PC-3 (cell line): ENCODE results near the gene TMEM121B. TPM values are rescaled to one million over a fixed set of nuclear protein-coding genes. Genes with fewer than 3 reads are reported as not detected.

Experiments used
- ATAC-seq: fragments of 200-7000 bp; cut with Tn5 transposase; 2 replicates; pipeline ENCODE4 v1.9.1; 2020; ENCODE audit warnings: mild to moderate bottlenecking, moderate library complexity
- BruUV-seq: library from RNA; stranded (reverse); fragments of 400-500 nt; replicated peaks from 2 replicates; lab custom pipeline; 2021; lab: Mats Ljungman, UMichigan
- CTCF ChIA-PET: fragments of 300-600 bp; sonication (Branson Sonifier 250); formaldehyde crosslinking; loops from one replicate; lab custom pipeline; 2022; ENCODE audit warnings: antibody characterized with exemption; lab: Charles Lee
- POLR2A ChIA-PET: fragments of 300-600 bp; sonication (Branson Sonifier 250); formaldehyde crosslinking; loops from one replicate; lab custom pipeline; 2022; ENCODE audit warnings: antibody characterized with exemption; ENCODE audit not compliant: unreplicated experiment; lab: Charles Lee
- DNase-seq: peaks from one replicate; pipeline ENCODE4 v3.0.0-alpha.2; 2015
- H2AFZ ChIP-seq: fragments of 300-600 bp; sonication (generic); 2 replicates; pipeline ENCODE4 v1.6.0; 2016; ENCODE audit warnings: antibody characterized with exemption, low read length
- H3F3A ChIP-seq: fragments of 300-600 bp; sonication (generic); one replicate; pipeline ENCODE4 v1.6.0; 2017; ENCODE audit warnings: antibody characterized with exemption, low read length, control low read depth, mild to moderate bottlenecking; ENCODE audit not compliant: unreplicated experiment
- H3K27ac ChIP-seq: fragments of 300-600 bp; sonication (generic); 2 replicates; pipeline ENCODE4 v1.5.1; 2016; ENCODE audit warnings: mild to moderate bottlenecking, low read length
- H3K27me3 ChIP-seq: fragments of 300-600 bp; sonication (generic); 2 replicates; pipeline ENCODE4 v1.6.1; 2016; ENCODE audit warnings: low read length, mixed read lengths
- H3K36me3 ChIP-seq: fragments of 300-600 bp; sonication (generic); 2 replicates; pipeline ENCODE4 v1.6.1; 2016; ENCODE audit warnings: low read depth, mixed run types, low read length, mixed read lengths
- H3K4me1 ChIP-seq: fragments of 300-600 bp; sonication (generic); 2 replicates; pipeline ENCODE4 v1.5.1; 2016; ENCODE audit warnings: low read length; ENCODE audit not compliant: insufficient read depth
- H3K4me2 ChIP-seq: fragments of 300-600 bp; sonication (generic); 2 replicates; pipeline ENCODE4 v1.6.0; 2016; ENCODE audit warnings: low read length
- H3K4me3 ChIP-seq: fragments of 300-600 bp; sonication (generic); 2 replicates; pipeline ENCODE4 v1.5.1; 2016; ENCODE audit warnings: mild to moderate bottlenecking, low read length, mixed read lengths
- H3K79me2 ChIP-seq: fragments of 300-600 bp; sonication (generic); 2 replicates; pipeline ENCODE4 v1.6.1; 2017; ENCODE audit warnings: low read length, mixed read lengths
- H3K9ac ChIP-seq: fragments of 300-600 bp; sonication (generic); 2 replicates; pipeline ENCODE4 v1.6.0; 2016; ENCODE audit warnings: mild to moderate bottlenecking, low read length
- H3K9me2 ChIP-seq: fragments of 300-600 bp; sonication (generic); replicated peaks from 2 replicates; pipeline ENCODE4 v1.6.1; 2016; ENCODE audit warnings: mixed run types, low read length, mixed read lengths
- H3K9me3 ChIP-seq: fragments of 300-600 bp; sonication (generic); 2 replicates; pipeline ENCODE4 v1.6.1; 2016; ENCODE audit warnings: low read length, mixed read lengths
- H4K20me1 ChIP-seq: fragments of 300-600 bp; sonication (generic); 2 replicates; pipeline ENCODE4 v1.6.1; 2016; ENCODE audit warnings: low read length, mixed read lengths
- CTCF ChIP-seq: fragments of 300-600 bp; sonication (generic); conservative IDR thresholded peaks from 2 replicates; pipeline ENCODE4 v1.5.1; 2017; ENCODE audit warnings: antibody characterized with exemption, low read depth, mild to moderate bottlenecking, low read length
- EZH2 ChIP-seq: fragments of 300-600 bp; sonication (generic); IDR thresholded peaks from one replicate; pipeline ENCODE4 v1.6.1; 2017; ENCODE audit warnings: antibody characterized with exemption, mild to moderate bottlenecking, low read length; ENCODE audit not compliant: unreplicated experiment
- EZH2phosphoT487 ChIP-seq: fragments of 300-600 bp; sonication (generic); IDR thresholded peaks from 2 replicates; pipeline ENCODE4 v1.6.1; 2018; ENCODE audit warnings: mild to moderate bottlenecking, antibody characterized with exemption, low read length, borderline replicate concordance
- intact Hi-C: fragments of 100-400 bp; cut with micrococcal nuclease; formaldehyde crosslinking; loops from 2 replicates; pipeline ENCODE4 v1.9.0; 2023
- total RNA-seq: library from RNA; depleted of rRNA; stranded (reverse); fragments of >200 nt; gene quantifications from 2 replicates; pipeline ENCODE4 v1.2.3, GENCODE V29; 2014

The TMEM121B gene
- total RNA-seq, 1 experiment from 2014 or later, result 0.11 TPM

GRCh38 chr22:17115945-17116565 lies 5.1 kb downstream of the TMEM121B start:
- DNase-seq, result no peak
- Histone ChIP-seq H3K4me2 (no peak overlapping the region), H3K27me3 (no peaks in the 10 kb centered on the region), H3K27ac (no peak overlapping the region), H3K79me2 (no peaks in the 10 kb centered on the region), H3F3A (no peaks in the 10 kb centered on the region), H3K9me3 (no peaks in the 10 kb centered on the region), H3K4me1 (peaks cover 11% of the 10 kb centered on the region), H3K4me3 (no peak overlapping the region), H3K36me3 (no peaks in the 10 kb centered on the region), H3K9ac (no peak overlapping the region), H3K9me2 (no peaks in the 10 kb centered on the region), H2AFZ (no peak overlapping the region), H4K20me1 (no peaks in the 10 kb centered on the region)
- no TSS peak for BruUV-seq
- intact Hi-C loops, result no loop called here
- POLR2A ChIA-PET, result no interaction called here
- CTCF ChIA-PET, result interaction anchor here (0.6 kb wide), 1 partner anchor 98 kb away, joined by 7 read pairs; no protein-coding TSS in a partner anchor
- no peak for ATAC-seq
- TF ChIP-seq EZH2, result no peak
- no peak for TF ChIP-seq EZH2phosphoT487
- no peak for TF ChIP-seq CTCF

- CTCF ChIA-PET, result no interaction called here
These were observed 5.9 kb downstream of the TMEM121B start for GRCh38 chr22:17115236-17115635.

More at GRCh38 chr22:17115236-17115635, 5.9 kb downstream of the TMEM121B start:
- no peaks in the 10 kb centered on the region for H3F3A ChIP-seq
- no peak overlapping the region for H3K4me3 ChIP-seq
- H3K4me1 ChIP-seq, result peaks cover 11% of the 10 kb centered on the region
- POLR2A ChIA-PET, result no interaction called here
- no peaks in the 10 kb centered on the region for H3K9me3 ChIP-seq
- H3K4me2 ChIP-seq, result no peak overlapping the region
- H3K36me3 ChIP-seq, result no peaks in the 10 kb centered on the region
- H3K9ac ChIP-seq, result no peak overlapping the region
- H3K79me2 ChIP-seq, result no peaks in the 10 kb centered on the region
- no peak for DNase-seq
- H3K9me2 ChIP-seq, result no peaks in the 10 kb centered on the region
- ATAC-seq, result no peak
- no peak overlapping the region for H2AFZ ChIP-seq
- no peaks in the 10 kb centered on the region for H3K27me3 ChIP-seq
- no peak overlapping the region for H3K27ac ChIP-seq
- no TSS peak for BruUV-seq
- no peaks in the 10 kb centered on the region for H4K20me1 ChIP-seq
- TF ChIP-seq EZH2phosphoT487 (no peak), CTCF (no peak), EZH2 (no peak)
- intact Hi-C loops, result no loop called here
